Stimulated activated naive CD4-positive, alpha-beta T cell treated with Interleukin-2 at 50 U/mL for 16 hours (primary cell): ENCODE results near the gene TBC1D22B.

Experiments
- DNase-seq: peaks from one replicate; lab custom pipeline; 2025; lab: John Stamatoyannopoulos, UW

Gene TBC1D22B

GRCh38 chr6:37239950-37240713 lies 17.4 kb upstream of the TBC1D22B start:
- DNase-seq, result peak; percentile 82

GRCh38 chr6:37241131-37241530 lies 16.4 kb upstream of the TBC1D22B start:
- no peak for DNase-seq

GRCh38 chr6:37241775-37242428 lies 15.7 kb upstream of the TBC1D22B start:
- no peak for DNase-seq

DNA sequence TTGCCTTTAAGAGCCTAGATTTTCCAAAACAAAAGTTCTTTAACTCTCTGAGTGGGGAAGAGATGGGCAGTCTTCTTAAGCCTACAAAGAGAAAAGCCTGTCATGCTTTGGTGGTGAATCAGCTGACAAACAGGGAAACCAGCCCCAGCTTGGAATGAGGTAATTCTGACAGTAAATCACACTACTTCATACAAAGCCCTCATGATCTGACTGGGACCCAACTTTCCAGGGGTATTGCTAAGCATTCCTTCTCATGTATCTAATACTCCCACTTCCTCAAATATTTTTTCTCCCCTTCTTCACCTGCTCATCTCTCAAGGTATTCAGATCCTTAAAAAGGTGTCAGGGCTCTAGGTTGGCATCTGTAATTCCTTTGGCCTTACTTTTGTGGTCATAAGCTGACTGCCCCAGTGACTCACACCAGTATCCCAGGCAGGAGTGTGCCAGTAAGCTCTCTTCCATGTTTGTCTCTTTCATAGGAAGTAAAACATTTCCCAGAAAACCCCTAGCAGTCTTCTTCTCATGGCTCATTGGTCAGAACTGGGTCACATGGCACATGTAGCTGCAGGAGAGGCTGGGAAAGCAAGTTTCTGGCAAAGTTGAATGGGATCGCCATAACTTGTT lies 15.0 kb upstream of the TBC1D22B start:
- DNase-seq, result no peak

DNA sequence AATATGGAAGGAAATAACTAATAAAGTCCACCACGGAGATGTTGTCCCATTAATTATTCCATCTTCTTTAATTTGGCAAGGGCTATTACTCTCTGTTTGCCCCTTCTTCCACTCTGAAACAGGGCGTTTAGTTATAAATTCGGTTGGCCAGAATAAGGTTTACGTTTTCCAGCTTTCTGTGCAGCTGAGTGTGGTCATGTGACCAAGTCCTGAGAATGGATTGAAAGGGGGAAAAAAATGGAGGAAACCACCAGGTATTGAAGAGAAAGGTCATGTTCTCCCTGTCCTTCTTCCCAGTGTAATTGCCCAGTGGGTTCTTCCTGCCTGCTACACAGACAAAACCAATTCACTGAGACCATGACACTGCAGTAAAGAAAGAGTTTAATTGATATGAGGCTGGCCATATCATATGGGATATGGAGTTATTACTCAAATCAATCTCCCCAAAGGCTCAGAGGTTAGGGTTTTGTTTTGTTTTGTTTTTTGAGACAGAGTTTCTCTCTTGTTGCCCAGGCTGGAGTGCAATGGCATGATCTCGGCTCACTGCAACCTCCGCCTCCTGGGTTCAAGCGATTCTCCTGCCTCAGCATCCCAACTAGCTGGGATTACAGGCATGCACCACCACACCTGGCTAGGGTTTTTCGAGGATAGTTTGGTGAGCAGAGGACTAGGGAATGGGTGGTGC lies 14.3 kb upstream of the TBC1D22B start:
- no peak for DNase-seq

DNA sequence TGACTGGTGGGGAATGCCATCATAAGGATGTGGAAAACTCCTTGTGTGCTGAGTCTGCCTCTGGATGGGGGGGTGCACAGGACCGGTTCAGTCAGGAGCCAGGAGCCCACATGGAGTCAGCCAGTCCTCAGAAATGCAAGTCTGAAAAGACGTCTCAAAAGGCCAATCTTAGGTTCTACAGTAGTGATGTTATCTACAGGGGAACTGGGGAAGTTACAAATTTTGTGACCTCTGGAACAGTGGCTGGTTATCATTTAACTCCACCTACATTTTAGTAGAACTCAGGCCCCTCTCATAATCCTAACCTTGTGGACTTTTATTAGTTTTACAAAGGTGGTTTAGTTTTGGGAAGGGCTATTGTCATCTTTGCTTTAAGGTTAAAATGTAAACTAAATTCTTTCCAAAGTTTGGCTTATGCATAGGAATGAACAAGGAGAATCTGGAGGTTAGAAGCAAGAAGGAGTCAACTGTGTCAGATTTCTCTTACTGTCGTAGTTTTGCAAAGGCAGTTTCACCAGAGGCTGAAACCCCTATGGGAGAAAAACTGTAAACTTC lies 13.7 kb upstream of the TBC1D22B start:
- no peak for DNase-seq

- no peak for DNase-seq
Measured at GRCh38 chr6:37244430-37245310, 12.9 kb upstream of the TBC1D22B start.

- DNase-seq, result no peak
Measured at GRCh38 chr6:37251211-37251780, 6.3 kb upstream of the TBC1D22B start.

- no peak for DNase-seq
Measured at GRCh38 chr6:37253486-37254007, 4.0 kb upstream of the TBC1D22B start.

DNA sequence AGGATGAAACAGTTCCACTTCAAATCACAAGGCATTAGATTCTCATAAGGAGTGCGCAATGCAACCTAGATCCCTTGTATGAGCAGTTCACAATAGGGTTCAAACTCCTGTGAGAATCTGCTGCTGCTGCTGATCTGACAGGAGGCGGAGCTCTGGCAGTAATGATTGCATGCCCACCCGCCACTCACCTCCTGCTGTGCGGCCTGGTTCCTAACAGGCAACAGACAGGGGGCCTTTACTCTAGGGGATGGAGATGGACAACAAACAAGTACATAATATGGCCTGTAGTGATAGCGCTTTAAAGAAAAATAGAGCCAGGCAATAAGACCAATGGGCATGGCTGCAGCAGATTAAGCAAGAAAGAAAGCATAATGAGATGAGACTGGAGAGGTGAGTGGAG lies 2.7 kb upstream of the TBC1D22B start:
- DNase-seq, result no peak

DNA sequence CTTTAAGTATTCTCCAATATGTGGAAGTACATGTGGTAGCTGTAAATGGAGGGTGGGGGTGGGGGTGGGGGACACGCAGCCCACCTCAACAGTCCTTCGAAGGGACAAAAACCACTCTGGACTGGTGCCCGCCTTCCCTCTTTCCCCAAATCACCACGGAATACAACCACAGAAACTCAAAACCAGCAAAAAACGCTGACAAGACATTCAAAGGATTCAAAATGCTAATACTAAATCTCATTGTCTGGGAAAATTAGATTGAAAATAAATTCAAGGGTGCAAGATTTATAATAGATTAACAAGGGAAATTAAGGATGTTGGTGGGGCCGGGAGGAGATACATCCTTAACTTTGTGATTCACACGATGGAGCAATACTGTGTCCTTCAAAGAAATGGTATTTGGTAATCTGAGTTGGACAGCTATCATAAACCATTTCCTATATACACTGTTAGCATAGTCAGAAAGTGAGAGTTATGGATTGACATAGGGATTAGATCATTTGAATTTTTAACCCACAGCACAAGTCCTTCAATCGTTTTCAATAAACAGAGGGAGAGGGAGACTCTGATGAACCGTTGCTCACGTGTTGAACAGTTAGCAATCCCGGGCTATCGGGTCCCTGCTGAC lies 766 bp upstream of the TBC1D22B start:
- no peak for DNase-seq

DNA sequence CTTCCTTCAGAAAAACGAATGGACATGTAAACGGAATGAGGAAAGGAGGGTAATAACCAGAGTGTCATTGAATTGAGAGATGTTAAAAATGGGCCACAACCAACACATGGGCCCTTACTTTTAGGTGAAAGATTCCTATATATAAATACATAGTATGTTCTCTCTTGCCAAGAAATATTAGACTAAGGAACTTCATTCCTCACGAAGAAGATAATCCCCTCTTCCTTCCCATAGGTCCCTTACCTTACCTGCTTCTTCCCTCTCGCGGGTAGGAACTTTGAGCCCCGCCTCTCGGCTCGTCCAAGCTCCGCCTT lies 295 bp upstream of the TBC1D22B start:
- no peak for DNase-seq

DNA sequence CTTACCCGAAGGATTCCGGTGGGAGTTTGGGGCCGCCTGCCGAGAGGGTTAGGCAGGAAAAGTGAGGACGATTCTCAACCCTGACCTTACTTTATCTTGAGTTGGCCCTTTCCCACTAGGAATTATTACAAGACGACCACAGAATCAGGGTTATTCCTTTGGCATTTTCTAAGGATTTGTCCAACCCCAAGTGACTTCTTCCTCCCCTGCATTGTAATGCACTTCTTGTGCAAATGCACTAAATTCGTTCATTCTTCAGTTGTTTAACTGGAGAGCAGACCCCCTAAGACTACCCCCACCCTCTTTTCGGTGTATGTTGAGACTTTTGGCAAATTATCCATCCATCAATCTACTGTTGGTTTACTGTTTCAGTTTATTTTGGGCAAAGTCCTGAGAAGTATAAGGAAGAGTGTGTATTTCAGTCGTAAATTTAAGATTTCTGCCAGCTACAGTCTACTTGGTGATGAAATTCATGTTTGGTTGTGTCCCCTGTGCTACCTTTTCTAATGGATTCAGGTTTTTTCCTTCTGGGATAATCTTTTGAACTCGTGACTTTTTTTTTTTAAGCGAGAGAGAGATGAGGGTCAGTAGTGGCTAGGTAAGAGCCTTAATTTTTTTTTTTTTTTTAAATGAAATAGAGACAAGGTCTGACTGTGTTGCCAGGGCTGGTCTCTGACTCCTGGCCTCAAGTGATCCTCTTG lies 983 bp downstream of the TBC1D22B start:
- no peak for DNase-seq

GRCh38 chr6:37259191-37259590 lies 1.6 kb downstream of the TBC1D22B start:
- DNase-seq, result no peak

DNA sequence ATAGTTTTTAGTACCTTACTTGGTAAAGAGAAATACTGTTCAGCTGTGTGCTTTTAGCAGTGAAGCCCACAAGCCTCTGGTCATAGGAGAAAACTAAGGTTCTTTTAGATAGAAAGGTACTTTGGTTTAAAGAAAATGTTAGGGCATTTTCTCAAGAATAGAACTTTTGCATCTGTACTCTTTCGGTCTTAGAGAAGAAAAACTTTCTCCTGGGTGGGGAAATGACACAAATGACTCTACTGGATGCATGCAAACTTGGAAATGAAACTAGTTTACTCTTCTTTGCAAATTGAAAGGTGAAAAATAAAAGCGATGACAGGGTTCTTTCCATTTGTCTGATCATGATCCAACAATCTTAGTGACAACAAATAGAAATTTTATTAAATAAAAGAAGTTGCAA lies 2.5 kb downstream of the TBC1D22B start:
- no peak for DNase-seq

- DNase-seq, result peak; percentile 10
Measured at GRCh38 chr6:37260444-37260843, 2.9 kb downstream of the TBC1D22B start.

DNA sequence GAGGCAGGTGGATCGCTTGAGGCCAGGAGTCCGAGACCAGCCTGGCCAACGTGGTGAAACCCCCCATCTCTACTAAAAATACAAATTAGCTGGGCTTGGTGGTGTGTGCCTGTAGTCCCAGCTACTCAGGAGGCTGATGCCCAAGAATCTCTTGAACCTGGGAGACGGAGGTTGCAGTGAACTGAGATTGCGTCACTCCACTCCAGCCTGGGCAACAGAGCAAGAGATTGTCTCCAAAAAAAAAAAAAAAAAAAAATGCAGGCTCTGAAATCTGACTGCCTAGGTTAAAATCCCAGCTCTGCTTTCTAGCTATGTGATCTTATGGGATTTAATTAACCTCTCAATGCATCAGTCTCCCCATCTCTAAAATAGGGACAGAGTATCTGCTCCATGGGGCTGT lies 3.6 kb downstream of the TBC1D22B start:
- DNase-seq, result no peak

DNA sequence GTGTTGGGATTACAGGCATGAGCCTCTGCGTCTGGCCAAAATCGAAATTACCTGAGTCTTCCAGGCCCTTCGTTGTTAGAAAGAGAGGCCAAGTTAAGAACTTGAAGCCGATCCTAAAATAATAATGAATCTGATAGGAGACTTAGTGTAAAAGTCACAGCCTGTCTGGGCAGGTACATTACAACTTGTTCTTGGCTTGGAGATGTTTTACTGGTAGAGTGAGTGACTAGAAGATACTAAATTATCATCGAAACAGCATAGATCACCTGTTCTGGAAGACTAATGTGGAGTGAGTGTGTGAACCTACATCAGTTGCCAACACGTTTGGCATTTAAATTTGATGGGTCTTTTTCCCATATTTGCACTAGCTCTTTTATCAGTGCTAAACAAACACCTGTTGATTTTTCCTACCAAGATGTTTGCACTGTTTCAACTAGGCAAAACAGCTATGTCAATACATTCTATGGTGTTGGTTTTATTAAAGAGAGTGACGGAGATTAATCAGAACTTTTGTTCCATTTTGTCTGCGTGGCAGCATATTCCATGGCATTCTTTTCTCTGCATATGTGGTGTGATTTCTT lies 5.0 kb downstream of the TBC1D22B start:
- DNase-seq, result no peak

DNA sequence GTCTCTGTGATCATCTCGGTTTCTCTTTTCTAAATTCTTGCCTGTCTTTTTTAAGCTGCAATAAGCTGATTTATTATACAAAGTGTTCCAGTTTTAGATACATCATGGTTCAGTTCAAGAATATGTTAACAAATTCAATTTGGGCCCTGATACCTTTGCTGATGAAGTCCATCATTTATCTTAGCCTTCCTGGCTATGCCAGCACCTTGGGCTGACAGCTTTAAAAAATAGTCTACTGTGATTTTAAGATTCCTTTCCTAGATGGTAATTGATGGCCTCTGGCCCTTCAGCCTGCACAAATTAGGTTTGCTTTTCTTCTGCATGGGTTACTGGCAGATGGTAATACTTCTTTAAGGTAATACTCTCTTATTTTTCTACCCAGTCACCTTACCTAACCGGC lies 7.4 kb downstream of the TBC1D22B start:
- no peak for DNase-seq

DNA sequence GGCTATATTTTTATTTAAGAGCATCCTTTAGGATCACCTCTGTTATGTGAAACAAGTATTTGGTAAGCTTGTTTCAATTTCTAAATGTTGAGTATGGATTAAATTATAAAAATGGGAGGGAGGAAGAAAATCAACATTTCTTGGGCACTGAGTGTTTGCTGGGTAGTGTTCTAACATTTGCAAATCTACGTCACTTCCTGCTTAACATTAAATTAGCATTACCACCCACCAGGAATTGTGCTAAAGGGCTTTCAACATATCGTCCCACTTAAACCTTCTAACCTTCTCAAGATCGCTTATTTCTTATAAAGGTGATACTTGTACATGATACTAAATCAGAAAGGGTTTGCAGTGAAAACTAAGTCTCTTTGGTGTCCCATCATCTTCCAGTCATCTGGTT lies 8.3 kb downstream of the TBC1D22B start:
- DNase-seq, result no peak
